ENCODE measurements around the gene TRPM1. TPM values are rescaled to one million over a fixed set of nuclear protein-coding genes. Genes with fewer than 3 reads are reported as not detected.
A peak's percentile ranks its signal among the peaks of the same experiment; 100 is the strongest.

TRPM1 gene
- total RNA-seq, 1 experiment from 2014 or later: not detected

GRCh38 chr15:31083370-31083780 lies 18.1 kb downstream of the TRPM1 start:
- DNase-seq (ENCODE audit: low spot score): peak; percentile 30

- DNase-seq (ENCODE audit: low spot score): no peak
Observed at GRCh38 chr15:31082771-31083369, 18.7 kb downstream of the TRPM1 start.

GRCh38 chr15:31081588-31082250 lies 19.8 kb downstream of the TRPM1 start:
- no peak for DNase-seq (ENCODE audit: low spot score)

- no peak for DNase-seq (ENCODE audit: low spot score)
Observed at GRCh38 chr15:31081056-31081455, 20.5 kb downstream of the TRPM1 start.

GRCh38 chr15:31080591-31081014 lies 20.9 kb downstream of the TRPM1 start:
- DNase-seq (ENCODE audit: low spot score): no peak

DNA sequence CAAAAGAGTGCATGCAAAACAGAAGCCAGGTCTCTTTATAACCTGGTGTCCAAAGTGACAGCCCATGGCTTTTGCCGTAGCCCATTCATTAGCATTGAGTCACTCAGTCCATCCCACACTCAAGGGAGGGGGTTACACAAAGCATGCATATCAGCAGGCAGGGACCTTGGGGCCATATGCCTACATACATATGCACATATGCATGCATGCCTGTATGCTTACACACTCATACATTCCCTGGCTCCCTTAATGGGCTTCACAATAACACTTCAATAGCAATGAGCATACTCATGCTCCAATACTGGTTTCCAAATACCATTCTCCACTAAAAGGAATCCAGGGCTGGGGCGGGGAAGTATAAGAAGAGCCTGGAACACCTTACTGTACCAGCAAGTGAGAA lies 22.0 kb downstream of the TRPM1 start:
- no peak for DNase-seq (ENCODE audit: low spot score)

DNA sequence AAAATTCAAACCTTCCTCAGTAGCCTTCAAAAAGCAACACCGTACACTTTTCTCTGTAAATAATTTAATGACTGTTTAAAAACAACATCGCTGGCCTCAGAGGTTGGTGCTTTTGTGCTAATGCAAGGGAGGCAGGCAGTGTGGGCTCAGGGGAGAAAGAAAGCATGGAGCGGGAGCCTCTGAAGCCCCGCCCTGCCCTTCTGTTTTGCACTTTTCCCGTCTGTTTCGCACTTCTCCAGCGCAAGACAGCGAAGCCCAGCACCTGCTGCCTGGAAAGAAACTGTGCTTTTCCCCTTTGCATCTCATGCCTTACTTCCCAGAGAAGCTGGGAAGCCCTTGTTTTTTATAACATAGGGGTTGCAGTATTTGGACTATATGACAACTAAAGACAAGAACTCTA lies 23.1 kb downstream of the TRPM1 start:
- no peak for DNase-seq (ENCODE audit: low spot score)

GRCh38 chr15:31077941-31078340 lies 23.6 kb downstream of the TRPM1 start:
- DNase-seq (ENCODE audit: low spot score): no peak

DNA sequence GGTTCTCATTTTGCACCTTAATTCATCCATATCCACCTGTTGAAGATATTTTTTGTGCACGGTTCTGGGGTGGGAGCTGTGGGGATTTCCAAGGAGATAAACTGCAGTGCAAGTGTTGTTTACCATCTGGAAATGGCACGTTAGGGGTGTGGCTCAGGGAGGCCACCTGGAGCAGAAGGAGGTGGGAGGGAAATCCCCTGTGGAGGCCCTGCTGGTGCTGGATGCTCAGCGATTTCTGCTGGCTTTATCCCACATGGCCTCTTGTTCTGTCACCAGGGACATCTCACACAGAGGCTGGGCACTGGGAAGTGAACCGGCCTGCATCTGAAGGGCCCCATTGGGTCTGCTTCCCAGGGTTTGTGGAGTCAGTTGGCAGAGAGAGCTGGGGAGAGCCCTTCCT lies 24.3 kb downstream of the TRPM1 start:
- no peak for DNase-seq (ENCODE audit: low spot score)

GRCh38 chr15:31074321-31074720 lies 27.2 kb downstream of the TRPM1 start:
- DNase-seq (ENCODE audit: low spot score): no peak

DNA sequence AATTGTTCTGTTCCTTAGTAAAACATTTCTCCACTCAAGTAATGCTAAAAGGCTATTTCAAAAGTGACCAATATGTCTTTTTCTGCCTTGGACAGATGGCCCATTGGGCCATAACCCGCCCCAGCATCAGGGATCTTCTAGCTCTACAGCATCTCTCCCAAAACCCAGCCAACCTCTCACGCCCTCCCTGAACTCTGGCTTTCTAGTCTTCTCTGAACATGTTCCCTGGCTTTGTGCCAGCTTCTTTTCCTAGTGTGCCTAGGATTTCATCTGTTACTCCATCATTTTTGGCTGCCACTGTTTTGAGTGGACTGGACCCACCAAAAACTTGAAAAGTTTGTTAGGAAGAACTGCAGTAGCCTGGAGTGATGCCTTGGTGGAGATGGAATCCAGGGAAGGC lies 30.7 kb downstream of the TRPM1 start:
- no peak for DNase-seq (ENCODE audit: low spot score)

GRCh38 chr15:31069360-31070000 lies 32.0 kb downstream of the TRPM1 start:
- no peak for DNase-seq (ENCODE audit: low spot score)

DNA sequence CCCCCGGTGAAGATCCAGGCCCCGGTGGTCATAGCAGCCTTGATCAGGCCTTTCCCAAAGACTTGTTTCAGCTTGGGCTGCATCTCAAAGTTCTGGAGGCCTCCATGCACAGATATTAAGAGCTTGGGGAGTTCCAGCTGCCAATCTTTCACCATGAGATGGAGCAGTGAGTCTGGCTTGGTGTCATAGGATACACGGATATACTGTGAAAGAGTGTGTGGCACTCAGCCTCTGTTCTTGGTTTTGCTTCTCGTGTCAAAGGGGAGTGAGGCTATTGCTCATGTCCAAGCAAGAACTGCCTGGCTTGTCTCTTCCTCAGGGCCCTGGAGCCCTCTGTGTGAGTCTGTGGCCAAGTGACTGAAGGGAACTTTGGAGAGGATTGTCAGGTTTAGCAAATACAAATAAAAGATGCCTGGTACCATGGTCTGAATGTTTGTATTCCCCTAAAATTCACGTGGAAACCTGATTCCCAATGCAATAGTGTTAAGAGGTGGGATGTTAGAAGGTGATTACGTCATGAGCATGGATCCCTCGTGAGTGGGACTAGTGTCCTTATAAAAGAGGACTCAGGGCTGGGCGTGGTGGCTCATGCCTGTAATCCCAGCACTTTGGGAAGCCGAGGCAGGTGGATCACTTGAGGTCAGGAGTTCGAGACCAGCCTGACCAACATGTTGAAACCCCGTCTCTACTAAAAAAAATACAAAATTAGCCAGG lies 33.5 kb downstream of the TRPM1 start:
- DNase-seq (ENCODE audit: low spot score): no peak

GRCh38 chr15:31065824-31066223 lies 35.7 kb downstream of the TRPM1 start:
- no peak for DNase-seq (ENCODE audit: low spot score)

DNA sequence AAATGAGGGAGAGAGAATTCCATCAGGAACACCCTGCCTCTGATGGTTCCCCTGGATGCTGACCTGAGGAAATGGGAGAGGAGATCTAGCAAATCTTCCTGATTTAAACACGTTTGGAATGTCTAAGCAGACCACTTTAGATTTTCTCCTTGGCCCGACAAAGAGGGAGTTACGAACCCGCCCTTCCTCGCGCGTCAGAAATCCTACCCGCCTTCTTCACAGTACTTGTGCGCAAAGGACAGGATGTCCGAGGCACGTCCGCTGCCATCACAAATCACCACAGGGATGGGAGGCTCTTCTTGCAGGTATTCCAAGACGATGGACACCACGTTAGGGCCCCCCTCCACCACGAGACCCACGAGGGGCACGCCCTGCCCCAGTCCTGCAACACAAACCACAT lies 38.6 kb downstream of the TRPM1 start:
- no peak for DNase-seq (ENCODE audit: low spot score)

GRCh38 chr15:31062310-31062847 lies 39.1 kb downstream of the TRPM1 start:
- DNase-seq (ENCODE audit: low spot score): no peak

DNA sequence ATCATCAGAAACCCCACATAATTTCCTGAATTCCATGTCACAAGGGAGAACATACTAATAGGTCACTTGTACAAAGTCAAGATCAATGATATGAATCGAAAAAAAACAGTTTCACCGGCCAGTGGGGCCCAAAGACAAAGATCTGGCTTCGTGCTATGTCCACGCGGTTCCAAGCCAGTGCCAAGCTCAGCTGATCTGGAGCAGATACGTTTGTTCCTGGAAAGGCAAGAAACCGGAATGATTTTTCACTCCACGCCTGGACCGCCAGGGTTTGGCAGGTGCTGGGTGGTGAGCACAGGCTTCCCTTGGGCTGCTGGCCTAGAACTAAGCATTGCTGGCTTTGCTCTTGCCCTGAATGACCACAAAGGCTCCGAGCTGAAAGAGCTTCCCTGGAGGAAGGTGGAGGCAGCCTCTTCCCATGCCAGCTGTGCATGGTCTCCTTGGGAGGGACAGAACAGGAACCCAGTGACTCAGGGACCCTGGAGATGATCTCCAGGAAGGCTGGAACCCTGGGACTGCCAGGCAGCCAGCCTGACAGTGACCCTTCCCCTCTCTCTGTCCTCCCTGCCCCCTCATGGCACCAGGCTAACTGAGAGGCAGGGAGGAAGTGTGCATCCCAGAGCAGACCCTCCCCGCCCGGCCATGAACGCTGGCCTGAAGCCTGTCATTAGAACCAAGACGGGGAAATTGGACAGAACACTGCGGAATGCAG lies 40.9 kb downstream of the TRPM1 start:
- no peak for DNase-seq (ENCODE audit: low spot score)

DNA sequence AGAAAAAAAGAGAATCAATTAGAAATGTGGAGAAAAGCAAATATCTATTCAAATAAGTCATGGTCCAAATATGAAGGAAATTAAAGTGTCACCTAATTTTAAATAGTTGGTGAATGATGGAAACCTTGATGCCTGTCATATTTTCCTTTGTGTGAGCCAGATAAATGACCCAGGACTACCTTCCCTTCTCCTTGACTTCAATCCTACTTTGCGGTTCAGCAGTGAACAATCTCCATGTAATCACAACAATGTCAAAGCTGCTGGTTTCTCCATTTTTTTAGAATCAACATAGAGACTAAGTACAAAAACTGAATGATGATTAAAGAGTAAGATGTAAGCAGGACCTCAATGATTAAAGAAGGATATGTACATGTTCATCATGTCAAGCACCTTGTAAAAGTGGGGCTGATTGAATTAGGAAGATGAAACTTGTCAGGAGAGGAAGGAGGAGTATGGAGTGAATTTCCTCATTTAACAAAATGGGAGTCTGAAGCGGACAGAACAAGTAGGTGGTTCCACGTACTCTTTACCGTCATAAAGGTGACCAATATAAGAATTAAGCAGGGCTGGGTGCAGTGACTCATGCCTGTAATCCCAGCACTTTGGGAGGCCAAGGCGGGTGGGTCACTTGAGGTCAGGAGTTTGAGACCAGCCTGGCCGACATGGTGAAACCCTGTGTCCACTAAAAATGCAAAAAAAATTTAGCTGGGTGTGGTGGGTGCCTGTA lies 43.1 kb downstream of the TRPM1 start:
- DNase-seq (ENCODE audit: low spot score): no peak

- no peak for DNase-seq (ENCODE audit: low spot score)
Observed at GRCh38 chr15:31051496-31052080, 49.9 kb downstream of the TRPM1 start.

GRCh38 chr15:31050953-31051352 lies 50.6 kb downstream of the TRPM1 start:
- DNase-seq (ENCODE audit: low spot score): no peak

All from H4 (cell line).